ENCODE data around the gene ARMH3.

DNA sequence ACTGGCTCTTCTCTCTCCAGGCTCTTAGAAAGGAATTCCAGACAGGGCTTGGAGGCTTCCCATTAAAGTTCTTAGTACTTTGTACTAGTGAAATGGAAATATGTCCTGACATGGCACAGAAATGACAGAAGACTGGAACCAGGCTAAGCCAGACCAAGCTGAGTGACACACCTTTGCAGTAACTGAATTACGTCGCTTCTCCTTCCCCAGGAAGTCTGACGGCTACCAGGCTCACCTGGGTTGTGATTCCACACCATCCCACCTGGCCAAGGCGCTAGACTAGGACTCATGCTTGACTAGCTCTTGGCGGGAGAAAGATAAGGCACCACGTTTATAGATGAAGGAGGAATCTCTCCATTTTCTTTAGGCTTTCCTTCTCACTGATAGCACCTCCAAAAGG, 161.7 kb downstream of the ARMH3 start:
- TF ChIP-seq CTCF (IDR thresholded peaks at IDR 0.05 in 8 of 11, conservative IDR thresholded peaks at IDR 0.05 in 3 of 11) (no peak), POLR2A (IDR thresholded peaks at IDR 0.05) (no peak), POLR2AphosphoS5 (IDR thresholded peaks at IDR 0.05) (no peak)
